Astrocyte (in vitro differentiated cells and primary cell): ENCODE measurements around the gene ADNP2.

Experiments
- CTCF ChIP-seq: IDR thresholded peaks from 2 replicates; pipeline ENCODE4 v1.5.1; 2011; ENCODE audit warnings: low read depth, mild to moderate bottlenecking, inconsistent platforms, low read length, moderate library complexity; ENCODE audit not compliant: insufficient read depth
- EZH2 ChIP-seq: IDR thresholded peaks from 2 replicates; pipeline ENCODE4 v1.6.1; 2012; ENCODE audit warnings: mild to moderate bottlenecking, low read length, inconsistent platforms; ENCODE audit not compliant: insufficient read depth

- TF ChIP-seq CTCF (no peak), EZH2 (no peak)
Observed at GRCh38 chr18:80166240-80166639, 57.2 kb downstream of the ADNP2 start.
